Measurements from ENCODE around the gene MYOCD.

DNA sequence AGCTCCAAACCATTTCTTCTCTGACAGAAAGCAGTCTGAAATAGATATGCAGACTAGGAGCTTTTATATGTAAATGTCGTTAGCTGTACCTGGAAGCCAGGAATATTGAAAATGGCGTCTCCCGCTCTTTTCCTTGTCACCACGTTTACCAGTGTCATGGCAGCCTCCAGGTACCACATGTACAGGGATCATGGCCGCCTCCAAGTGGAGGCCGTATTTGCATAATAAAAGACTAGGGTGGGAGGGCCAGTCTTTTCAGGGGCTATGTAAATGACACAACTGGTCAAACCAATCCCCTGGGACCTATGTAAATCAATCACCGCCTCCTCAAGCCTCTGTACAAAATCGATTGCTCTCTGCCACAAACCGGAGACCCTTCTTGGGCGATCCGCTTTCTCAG, 54.3 kb downstream of the MYOCD start:
- TF ChIP-seq, protein P1, sequence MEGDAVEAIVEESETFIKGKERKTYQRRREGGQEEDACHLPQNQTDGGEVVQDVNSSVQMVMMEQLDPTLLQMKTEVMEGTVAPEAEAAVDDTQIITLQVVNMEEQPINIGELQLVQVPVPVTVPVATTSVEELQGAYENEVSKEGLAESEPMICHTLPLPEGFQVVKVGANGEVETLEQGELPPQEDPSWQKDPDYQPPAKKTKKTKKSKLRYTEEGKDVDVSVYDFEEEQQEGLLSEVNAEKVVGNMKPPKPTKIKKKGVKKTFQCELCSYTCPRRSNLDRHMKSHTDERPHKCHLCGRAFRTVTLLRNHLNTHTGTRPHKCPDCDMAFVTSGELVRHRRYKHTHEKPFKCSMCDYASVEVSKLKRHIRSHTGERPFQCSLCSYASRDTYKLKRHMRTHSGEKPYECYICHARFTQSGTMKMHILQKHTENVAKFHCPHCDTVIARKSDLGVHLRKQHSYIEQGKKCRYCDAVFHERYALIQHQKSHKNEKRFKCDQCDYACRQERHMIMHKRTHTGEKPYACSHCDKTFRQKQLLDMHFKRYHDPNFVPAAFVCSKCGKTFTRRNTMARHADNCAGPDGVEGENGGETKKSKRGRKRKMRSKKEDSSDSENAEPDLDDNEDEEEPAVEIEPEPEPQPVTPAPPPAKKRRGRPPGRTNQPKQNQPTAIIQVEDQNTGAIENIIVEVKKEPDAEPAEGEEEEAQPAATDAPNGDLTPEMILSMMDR (IDR thresholded peaks at IDR 0.05), result no peak
- TF ChIP-seq POLR2A (IDR thresholded peaks at IDR 0.05), result no peak

Data from ovary (tissue), 3 donors.